CD4-positive, alpha-beta memory T cell (primary cell): ENCODE data around the gene RASIP1. TPM values are rescaled to one million over a fixed set of nuclear protein-coding genes. Genes with fewer than 3 reads are reported as not detected.
"Not testable (repeated sequence)": the region's sequence is repeated elsewhere in the genome, so short reads cannot be mapped to it uniquely, and the experiment has no call there.

Experiments used
- CTCF ChIA-PET: fragments of 350-600 bp; sonication (Branson Sonifier 250); formaldehyde crosslinking; loops from one replicate; lab custom pipeline; 2021; ENCODE audit warnings: inconsistent platforms; ENCODE audit not compliant: partially characterized antibody; lab: Charles Lee
- POLR2A ChIA-PET: fragments of 350-600 bp; sonication (Branson Sonifier 250); formaldehyde crosslinking; loops from one replicate; lab custom pipeline; 2021; ENCODE audit not compliant: partially characterized antibody; lab: Charles Lee
- DNase-seq, 5 donors: peaks; one replicate each; pipeline versions ENCODE4 v3.0.0 to v3.0.0-alpha.2; 2020 to 2022; ENCODE audit warnings: mixed read lengths in 1 of 5
- H3K27ac ChIP-seq: one replicate; pipeline ENCODE4 v1.7.0; 2013; ENCODE audit warnings: low read depth, low read length
- H3K27me3 ChIP-seq: 2 replicates; pipeline ENCODE4 v1.7.0; 2013; ENCODE audit warnings: mild to moderate bottlenecking, low read length, moderate library complexity; ENCODE audit not compliant: insufficient read depth
- H3K36me3 ChIP-seq: 2 replicates; pipeline ENCODE4 v1.7.0; 2013; ENCODE audit warnings: mild to moderate bottlenecking, low read length, moderate library complexity; ENCODE audit not compliant: insufficient read depth
- H3K4me1 ChIP-seq: 2 replicates; pipeline ENCODE4 v1.7.0; 2013; ENCODE audit warnings: mild to moderate bottlenecking, low read length, moderate library complexity; ENCODE audit not compliant: insufficient read depth
- H3K4me3 ChIP-seq, 2 donors: one replicate each; pipeline ENCODE4 v1.7.0; 2013; ENCODE audit warnings: low read length in 2 of 2, mild to moderate bottlenecking in 1 of 2
- H3K9me3 ChIP-seq, 2 donors: one replicate each; pipeline ENCODE4 v1.7.0; 2013; ENCODE audit warnings: low read length in 2 of 2, control low read depth in 1 of 2; ENCODE audit not compliant: control insufficient read depth in 1 of 2
- H3K27ac Mint-ChIP-seq, 7 donors: one replicate each; pipeline ENCODE4 v1.8.0; 2020 to 2021; ENCODE audit warnings: mixed read lengths in 7 of 7, mild to moderate bottlenecking in 6 of 7, inconsistent platforms in 3 of 7, moderate library complexity in 3 of 7
- H3K27me3 Mint-ChIP-seq, 2 donors: one replicate each; pipeline ENCODE4 v1.8.0; 2020 to 2021; ENCODE audit warnings: mixed read lengths in 2 of 2
- H3K36me3 Mint-ChIP-seq, 2 donors: one replicate each; pipeline ENCODE4 v1.8.0; 2020 to 2021; ENCODE audit warnings: mixed read lengths in 2 of 2, inconsistent platforms in 1 of 2, mild to moderate bottlenecking in 1 of 2
- H3K4me1 Mint-ChIP-seq, 4 donors: one replicate each; pipeline ENCODE4 v1.8.0; 2020 to 2021; ENCODE audit warnings: mixed read lengths in 4 of 4, mild to moderate bottlenecking in 1 of 4
- H3K4me3 Mint-ChIP-seq, 8 donors: one replicate each; pipeline ENCODE4 v1.8.0; 2020 to 2021; ENCODE audit warnings: mixed read lengths in 8 of 8, mild to moderate bottlenecking in 7 of 8, moderate library complexity in 6 of 8, inconsistent platforms in 3 of 8
- H3K9me3 Mint-ChIP-seq, 8 donors: one replicate each; pipeline ENCODE4 v1.8.0; 2020 to 2021; ENCODE audit warnings: mixed read lengths in 8 of 8, mild to moderate bottlenecking in 5 of 8, inconsistent platforms in 3 of 8, moderate library complexity in 1 of 8
- intact Hi-C: fragments of 100-400 bp; cut with micrococcal nuclease; formaldehyde crosslinking; loops from one replicate; pipeline ENCODE4 v1.15.1; 2023
- polyA plus RNA-seq, 2 donors: library from polyadenylated mRNA; unstranded; fragments of 300-500 nt; fragmentation: Illumina TruSeq; gene quantifications; one replicate each; pipeline ENCODE4 v1.2.3, GENCODE V29; 2021
- total RNA-seq, 2 experiments: library from RNA; stranded (reverse); gene quantifications; one replicate each; pipeline ENCODE4 v1.2.3, GENCODE V29; 2021

RASIP1 gene, protein sequence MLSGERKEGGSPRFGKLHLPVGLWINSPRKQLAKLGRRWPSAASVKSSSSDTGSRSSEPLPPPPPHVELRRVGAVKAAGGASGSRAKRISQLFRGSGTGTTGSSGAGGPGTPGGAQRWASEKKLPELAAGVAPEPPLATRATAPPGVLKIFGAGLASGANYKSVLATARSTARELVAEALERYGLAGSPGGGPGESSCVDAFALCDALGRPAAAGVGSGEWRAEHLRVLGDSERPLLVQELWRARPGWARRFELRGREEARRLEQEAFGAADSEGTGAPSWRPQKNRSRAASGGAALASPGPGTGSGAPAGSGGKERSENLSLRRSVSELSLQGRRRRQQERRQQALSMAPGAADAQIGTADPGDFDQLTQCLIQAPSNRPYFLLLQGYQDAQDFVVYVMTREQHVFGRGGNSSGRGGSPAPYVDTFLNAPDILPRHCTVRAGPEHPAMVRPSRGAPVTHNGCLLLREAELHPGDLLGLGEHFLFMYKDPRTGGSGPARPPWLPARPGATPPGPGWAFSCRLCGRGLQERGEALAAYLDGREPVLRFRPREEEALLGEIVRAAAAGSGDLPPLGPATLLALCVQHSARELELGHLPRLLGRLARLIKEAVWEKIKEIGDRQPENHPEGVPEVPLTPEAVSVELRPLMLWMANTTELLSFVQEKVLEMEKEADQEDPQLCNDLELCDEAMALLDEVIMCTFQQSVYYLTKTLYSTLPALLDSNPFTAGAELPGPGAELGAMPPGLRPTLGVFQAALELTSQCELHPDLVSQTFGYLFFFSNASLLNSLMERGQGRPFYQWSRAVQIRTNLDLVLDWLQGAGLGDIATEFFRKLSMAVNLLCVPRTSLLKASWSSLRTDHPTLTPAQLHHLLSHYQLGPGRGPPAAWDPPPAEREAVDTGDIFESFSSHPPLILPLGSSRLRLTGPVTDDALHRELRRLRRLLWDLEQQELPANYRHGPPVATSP
- total RNA-seq (under 1 TPM in 1 of 2 experiments, not detected in 1; 0.22 TPM), polyA plus RNA-seq (under 1 TPM; 0.10 to 0.25 TPM)

DNA sequence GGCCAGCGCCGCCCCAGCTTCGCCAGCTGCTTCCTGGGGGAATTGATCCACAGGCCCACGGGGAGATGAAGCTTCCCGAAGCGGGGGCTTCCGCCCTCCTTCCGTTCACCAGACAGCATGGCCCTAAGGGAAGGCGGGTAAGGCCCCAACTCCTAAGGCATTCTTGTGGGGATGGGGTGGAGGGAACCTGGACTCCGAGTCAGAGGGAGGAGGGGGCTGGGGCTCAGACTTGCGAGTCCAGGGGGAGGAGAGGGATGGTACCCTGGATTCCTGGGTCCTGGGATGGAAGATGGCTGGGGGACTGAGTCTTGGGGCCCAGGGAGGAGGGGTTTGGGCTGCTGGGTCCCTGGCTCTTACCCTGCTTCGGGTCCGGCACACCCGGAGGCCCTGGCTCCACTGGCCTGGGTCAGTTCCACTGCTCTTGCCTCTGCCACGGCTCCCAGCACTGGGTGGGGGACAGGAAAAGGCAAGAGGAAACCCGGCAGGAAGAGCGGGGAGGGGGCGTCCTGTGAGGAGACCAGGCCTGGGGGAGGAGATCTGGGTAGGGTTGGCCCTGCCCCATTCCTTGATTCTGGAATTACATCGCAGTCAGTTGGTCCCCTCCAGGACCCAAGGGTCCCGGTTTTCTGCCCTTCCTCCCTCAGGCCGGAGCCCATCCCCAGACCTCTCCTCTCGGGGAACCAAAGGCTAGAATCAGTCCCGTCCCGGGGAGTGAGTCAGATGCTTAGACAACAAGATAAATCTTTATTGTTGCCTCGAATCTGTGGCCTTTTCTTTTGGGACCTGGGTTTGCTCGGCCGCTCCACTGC is at the start of gene RASIP1:
TSS of gene RASIP1 (minus strand) at position 447 of the 809 bp plus-strand sequence. CDS start at position 119, 328 bp downstream.
- no peaks in the 10 kb centered on the region for H3K27me3 ChIP-seq
- Mint-ChIP-seq H3K36me3 (no peaks in the 10 kb centered on the region), H3K4me1 (peaks cover 5 to 28% (median 16%) of the 10 kb centered on the region in 4 donors), H3K9me3 (no peaks in the 10 kb centered on the region), H3K27ac (peak within 1 kb of the TSS in 4 of 7 donors; percentile 42 to 81 (median 52)), H3K4me3 (peak within 1 kb of the TSS in 6 of 8 donors; percentile 24 to 64 (median 38)), H3K27me3 (no peaks in the 10 kb centered on the region)
- peaks cover 29% of the 10 kb centered on the region for H3K4me1 ChIP-seq
- ChIA-PET CTCF (interaction anchor here (1.3 to 2.7 kb wide), 3 partner anchors 13 to 16 kb away, joined by 3 to 12 read pairs (median 12); partner anchors contain the start of gene FGF21), POLR2A (interaction anchor here (2.1 to 2.7 kb wide), 5 partner anchors 10 to 103 kb away, joined by 5 to 37 read pairs (median 13); partner anchors contain the start of gene DBP)
- H3K9me3 ChIP-seq = no peaks in the 10 kb centered on the region
- H3K4me3 ChIP-seq = peak within 1 kb of the TSS in 1 of 2 donors; percentile 24
- intact Hi-C loops = no loop called here
- no peaks in the 10 kb centered on the region for H3K36me3 ChIP-seq
- DNase-seq = peak in 1 of 5 donors; percentile 35
- H3K27ac ChIP-seq = no peak within 1 kb of the TSS

DNA sequence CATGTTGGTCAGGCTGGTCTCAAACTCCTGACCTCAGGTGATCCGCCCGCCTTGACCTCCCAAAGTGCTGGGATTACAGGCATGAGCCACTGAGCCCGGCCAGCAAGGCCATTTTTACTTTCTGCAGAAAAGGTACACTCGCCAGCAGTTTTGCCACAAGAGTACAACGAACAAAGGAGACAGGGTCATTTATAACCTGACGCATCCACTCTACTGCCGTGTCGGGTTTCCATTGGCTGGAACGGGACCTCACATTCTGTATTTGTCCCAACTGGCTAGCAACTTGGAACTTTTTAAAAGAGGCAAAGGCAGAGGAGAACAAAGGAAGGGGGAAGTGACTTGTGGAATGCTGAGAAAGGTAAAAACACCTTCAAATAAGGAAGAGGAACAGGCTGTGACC is 46.9 kb upstream of the RASIP1 start:
- H3K4me1 ChIP-seq, H3K4me3 Mint-ChIP-seq, H3K36me3 ChIP-seq, H3K27ac Mint-ChIP-seq, H3K27ac ChIP-seq, H3K4me1 Mint-ChIP-seq, H3K9me3 Mint-ChIP-seq, H3K27me3 ChIP-seq, intact Hi-C loops, H3K4me3 ChIP-seq, DNase-seq, H3K36me3 Mint-ChIP-seq, H3K9me3 ChIP-seq: not testable (repeated sequence)
- POLR2A ChIA-PET = interaction anchor here (1.3 kb wide), 2 partner anchors 49 to 55 kb away, joined by 4 to 6 read pairs; partner anchors contain the start of gene HSD17B14
- CTCF ChIA-PET = interaction anchor here (0.6 to 6.3 kb wide), 22 partner anchors 8 to 1690 kb away, joined by 3 to 140 read pairs (median 5); partner anchors contain the start of genes BCAT2, CA11, GYS1 and HSD17B14
- H3K27me3 Mint-ChIP-seq = peaks cover 7 to 13% of the 10 kb centered on the region in 2 donors

DNA sequence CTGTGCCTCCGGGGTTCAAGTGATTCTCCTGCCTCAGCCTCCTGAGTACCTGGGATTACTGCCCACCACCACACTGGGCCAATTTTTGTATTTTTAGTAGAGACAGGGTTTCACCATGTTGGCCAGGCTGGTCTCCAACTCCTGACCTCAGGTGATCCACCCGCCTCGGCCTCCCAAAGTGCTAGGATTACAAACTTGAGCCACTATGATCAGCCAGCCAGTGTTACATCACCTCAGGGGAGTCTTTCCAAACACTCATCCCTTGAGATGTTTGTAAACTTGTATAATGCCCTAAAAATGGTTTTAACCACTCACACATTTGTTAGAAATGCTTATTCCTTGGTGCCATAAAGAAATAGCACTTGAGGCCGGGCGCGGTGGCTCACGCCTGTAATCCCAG is 46.0 kb upstream of the RASIP1 start:
- H3K4me3 Mint-ChIP-seq, H3K9me3 ChIP-seq, H3K27me3 ChIP-seq, POLR2A ChIA-PET, H3K4me1 Mint-ChIP-seq, H3K4me1 ChIP-seq, DNase-seq, H3K9me3 Mint-ChIP-seq, H3K27ac ChIP-seq, H3K4me3 ChIP-seq, H3K27ac Mint-ChIP-seq, intact Hi-C loops, H3K36me3 ChIP-seq, H3K36me3 Mint-ChIP-seq: not testable (repeated sequence)
- peaks cover 10 to 14% of the 10 kb centered on the region in 2 donors for H3K27me3 Mint-ChIP-seq
- CTCF ChIA-PET = interaction anchor here (0.8 to 6.3 kb wide), 6 partner anchors 9 to 207 kb away, joined by 3 to 140 read pairs (median 15); partner anchors contain the start of genes GYS1, HSD17B14 and RUVBL2

DNA sequence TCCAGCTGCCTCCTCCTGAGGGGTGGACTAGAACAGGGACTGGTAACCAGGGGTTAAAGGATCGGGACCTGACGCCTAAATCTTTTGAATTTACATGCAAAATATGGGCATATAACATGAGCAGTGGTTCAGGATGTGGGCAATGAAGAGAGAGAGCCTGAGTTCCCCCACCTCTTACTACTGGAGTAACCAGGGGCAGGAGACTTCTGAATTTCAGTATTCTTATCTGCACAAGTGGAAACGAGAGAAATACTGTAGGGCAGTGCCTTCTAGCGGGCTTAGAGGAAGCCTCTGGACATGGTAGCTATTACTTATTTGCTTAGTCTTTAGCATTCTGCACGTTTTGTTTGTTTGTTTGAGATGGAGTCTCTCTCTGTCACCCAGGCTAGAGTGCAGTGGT is 44.1 kb upstream of the RASIP1 start:
- Mint-ChIP-seq H3K4me1 (peaks cover 0 to 5% (median 4%) of the 10 kb centered on the region in 4 donors), H3K27me3 (peaks cover 10 to 14% of the 10 kb centered on the region in 2 donors), H3K4me3 (peak overlapping the region in 1 of 8 donors; percentile 17), H3K9me3 (no peaks in the 10 kb centered on the region), H3K27ac (no peak overlapping the region), H3K36me3 (no peaks in the 10 kb centered on the region)
- Histone ChIP-seq H3K4me3 (no peak overlapping the region), H3K36me3 (no peaks in the 10 kb centered on the region), H3K4me1 (no peaks in the 10 kb centered on the region), H3K27ac (no peak overlapping the region), H3K27me3 (no peaks in the 10 kb centered on the region), H3K9me3 (no peaks in the 10 kb centered on the region)
- ChIA-PET CTCF (interaction anchor here (0.6 to 3.4 kb wide), 4 partner anchors 10 to 188 kb away, joined by 3 to 17 read pairs (median 6); no protein-coding TSS in a partner anchor), POLR2A (no interaction called here)
- DNase-seq = no peak
- intact Hi-C loops = no loop called here

DNA sequence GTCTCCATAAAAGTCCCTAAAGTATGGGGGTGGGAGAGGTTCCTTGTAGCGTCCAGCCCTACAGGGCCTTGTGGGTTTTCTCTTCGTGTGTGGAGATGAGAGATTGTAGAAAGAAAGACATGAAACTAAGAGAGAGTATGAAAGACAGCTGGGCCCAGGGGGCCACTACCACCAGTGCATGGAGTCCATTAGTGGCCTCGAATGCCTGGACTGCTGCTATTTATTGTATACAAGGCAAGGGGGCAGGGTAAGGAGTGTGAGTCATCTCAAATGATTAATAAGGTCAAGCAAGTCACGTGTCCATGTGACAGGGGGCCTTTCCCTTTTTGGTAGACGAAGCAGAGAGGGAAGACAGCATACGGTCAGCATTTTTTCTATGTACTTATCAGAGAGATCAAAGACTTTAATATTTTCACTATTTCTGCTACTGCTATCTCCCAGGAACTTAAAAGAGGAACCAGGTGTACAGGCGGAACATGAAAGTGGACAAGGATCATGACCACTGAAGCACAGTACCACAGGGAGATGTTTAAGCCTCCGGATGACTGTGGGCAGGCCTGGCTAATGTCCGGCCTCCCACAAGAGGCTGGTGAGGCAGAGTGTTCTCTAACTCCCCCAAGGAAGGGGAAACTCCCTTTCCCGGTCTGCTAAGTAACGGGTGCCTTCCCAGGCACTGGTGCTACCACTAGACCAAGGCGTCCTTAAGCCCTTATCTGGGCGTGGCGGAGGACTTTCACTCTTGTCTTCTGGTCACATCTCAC is 40.4 kb upstream of the RASIP1 start:
- Mint-ChIP-seq H3K4me1 (peaks cover 0 to 4% (median 3%) of the 10 kb centered on the region in 4 donors), H3K4me3 (no peak overlapping the region), H3K36me3 (no peaks in the 10 kb centered on the region), H3K27me3 (peaks cover 7 to 13% of the 10 kb centered on the region in 2 donors), H3K9me3 (no peaks in the 10 kb centered on the region), H3K27ac (peak overlapping the region in 1 of 7 donors; percentile 51)
- DNase-seq = no peak
- H3K4me1 ChIP-seq = no peaks in the 10 kb centered on the region
- POLR2A ChIA-PET = interaction anchor here (1.5 kb wide), 1 partner anchor 15 kb away, joined by 3 read pairs; no protein-coding TSS in a partner anchor
- H3K4me3 ChIP-seq = no peak overlapping the region
- H3K27ac ChIP-seq = no peak overlapping the region
- H3K9me3 ChIP-seq = no peaks in the 10 kb centered on the region
- H3K27me3 ChIP-seq = no peaks in the 10 kb centered on the region
- intact Hi-C loops = no loop called here
- no peaks in the 10 kb centered on the region for H3K36me3 ChIP-seq
- CTCF ChIA-PET = no interaction called here

DNA sequence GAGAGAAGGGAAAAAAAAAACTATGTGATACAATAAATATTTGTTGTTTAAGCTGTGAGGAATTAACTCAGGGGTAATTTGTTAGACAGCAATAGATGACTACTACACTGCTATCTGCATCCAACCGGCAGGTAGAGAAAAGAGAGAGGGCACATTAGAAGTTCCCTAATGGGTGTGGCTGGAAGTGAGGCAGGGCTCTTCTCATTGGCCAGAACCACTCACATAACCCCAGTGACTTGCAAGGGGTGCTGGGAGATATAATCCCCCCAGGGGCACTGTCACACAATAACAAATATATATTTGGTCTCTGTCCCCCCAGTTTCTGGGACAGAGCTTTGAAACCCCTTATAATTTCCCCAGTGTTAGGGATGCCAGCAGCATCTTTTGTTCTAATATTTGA is 39.2 kb upstream of the RASIP1 start:
- no peak overlapping the region for H3K27ac Mint-ChIP-seq
- intact Hi-C loops = no loop called here
- H3K36me3 Mint-ChIP-seq = no peaks in the 10 kb centered on the region
- Histone ChIP-seq H3K27ac (no peak overlapping the region), H3K36me3 (no peaks in the 10 kb centered on the region), H3K4me1 (no peaks in the 10 kb centered on the region), H3K27me3 (no peaks in the 10 kb centered on the region), H3K4me3 (no peak overlapping the region), H3K9me3 (no peaks in the 10 kb centered on the region)
- no peak overlapping the region for H3K4me3 Mint-ChIP-seq
- peaks cover 5 to 7% of the 10 kb centered on the region in 2 donors for H3K27me3 Mint-ChIP-seq
- no peak for DNase-seq
- ChIA-PET CTCF (interaction anchor here (0.7 kb wide), 1 partner anchor 662 kb away, joined by 3 read pairs; no protein-coding TSS in a partner anchor), POLR2A (no interaction called here)
- H3K4me1 Mint-ChIP-seq = peaks cover 0 to 4% (median 3%) of the 10 kb centered on the region in 4 donors
- H3K9me3 Mint-ChIP-seq = no peaks in the 10 kb centered on the region
